ENCODE data around the gene DUSP7.

- TF ChIP-seq, protein P1, sequence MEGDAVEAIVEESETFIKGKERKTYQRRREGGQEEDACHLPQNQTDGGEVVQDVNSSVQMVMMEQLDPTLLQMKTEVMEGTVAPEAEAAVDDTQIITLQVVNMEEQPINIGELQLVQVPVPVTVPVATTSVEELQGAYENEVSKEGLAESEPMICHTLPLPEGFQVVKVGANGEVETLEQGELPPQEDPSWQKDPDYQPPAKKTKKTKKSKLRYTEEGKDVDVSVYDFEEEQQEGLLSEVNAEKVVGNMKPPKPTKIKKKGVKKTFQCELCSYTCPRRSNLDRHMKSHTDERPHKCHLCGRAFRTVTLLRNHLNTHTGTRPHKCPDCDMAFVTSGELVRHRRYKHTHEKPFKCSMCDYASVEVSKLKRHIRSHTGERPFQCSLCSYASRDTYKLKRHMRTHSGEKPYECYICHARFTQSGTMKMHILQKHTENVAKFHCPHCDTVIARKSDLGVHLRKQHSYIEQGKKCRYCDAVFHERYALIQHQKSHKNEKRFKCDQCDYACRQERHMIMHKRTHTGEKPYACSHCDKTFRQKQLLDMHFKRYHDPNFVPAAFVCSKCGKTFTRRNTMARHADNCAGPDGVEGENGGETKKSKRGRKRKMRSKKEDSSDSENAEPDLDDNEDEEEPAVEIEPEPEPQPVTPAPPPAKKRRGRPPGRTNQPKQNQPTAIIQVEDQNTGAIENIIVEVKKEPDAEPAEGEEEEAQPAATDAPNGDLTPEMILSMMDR (IDR thresholded peaks at IDR 0.05) = no peak
- TF ChIP-seq, protein P2, sequence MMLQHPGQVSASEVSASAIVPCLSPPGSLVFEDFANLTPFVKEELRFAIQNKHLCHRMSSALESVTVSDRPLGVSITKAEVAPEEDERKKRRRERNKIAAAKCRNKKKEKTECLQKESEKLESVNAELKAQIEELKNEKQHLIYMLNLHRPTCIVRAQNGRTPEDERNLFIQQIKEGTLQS (CRISPR knock-in tag; conservative IDR thresholded peaks at IDR 0.05) = no peak
- no peak for TF ChIP-seq KAT7 (CRISPR knock-in tag; IDR thresholded peaks at IDR 0.05; ENCODE audit: borderline replicate concordance)
- no peak for TF ChIP-seq ESRRA (CRISPR knock-in tag; IDR thresholded peaks at IDR 0.05; ENCODE audit: borderline replicate concordance)
- no peak for TF ChIP-seq FOXP1 (CRISPR knock-in tag; IDR thresholded peaks at IDR 0.05; ENCODE audit: borderline replicate concordance)
- TF ChIP-seq ZBTB43 (CRISPR knock-in tag; IDR thresholded peaks at IDR 0.05) = no peak
- TF ChIP-seq, protein P3, sequence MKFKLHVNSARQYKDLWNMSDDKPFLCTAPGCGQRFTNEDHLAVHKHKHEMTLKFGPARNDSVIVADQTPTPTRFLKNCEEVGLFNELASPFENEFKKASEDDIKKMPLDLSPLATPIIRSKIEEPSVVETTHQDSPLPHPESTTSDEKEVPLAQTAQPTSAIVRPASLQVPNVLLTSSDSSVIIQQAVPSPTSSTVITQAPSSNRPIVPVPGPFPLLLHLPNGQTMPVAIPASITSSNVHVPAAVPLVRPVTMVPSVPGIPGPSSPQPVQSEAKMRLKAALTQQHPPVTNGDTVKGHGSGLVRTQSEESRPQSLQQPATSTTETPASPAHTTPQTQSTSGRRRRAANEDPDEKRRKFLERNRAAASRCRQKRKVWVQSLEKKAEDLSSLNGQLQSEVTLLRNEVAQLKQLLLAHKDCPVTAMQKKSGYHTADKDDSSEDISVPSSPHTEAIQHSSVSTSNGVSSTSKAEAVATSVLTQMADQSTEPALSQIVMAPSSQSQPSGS (CRISPR knock-in tag; IDR thresholded peaks at IDR 0.05; ENCODE audit: borderline replicate concordance, low read depth) = no peak
- no peak for TF ChIP-seq NR2C2 (CRISPR knock-in tag; IDR thresholded peaks at IDR 0.05)
- TF ChIP-seq IRF2 (CRISPR knock-in tag; IDR thresholded peaks at IDR 0.05; ENCODE audit: borderline replicate concordance, low read depth) = no peak
- TF ChIP-seq, protein P4, sequence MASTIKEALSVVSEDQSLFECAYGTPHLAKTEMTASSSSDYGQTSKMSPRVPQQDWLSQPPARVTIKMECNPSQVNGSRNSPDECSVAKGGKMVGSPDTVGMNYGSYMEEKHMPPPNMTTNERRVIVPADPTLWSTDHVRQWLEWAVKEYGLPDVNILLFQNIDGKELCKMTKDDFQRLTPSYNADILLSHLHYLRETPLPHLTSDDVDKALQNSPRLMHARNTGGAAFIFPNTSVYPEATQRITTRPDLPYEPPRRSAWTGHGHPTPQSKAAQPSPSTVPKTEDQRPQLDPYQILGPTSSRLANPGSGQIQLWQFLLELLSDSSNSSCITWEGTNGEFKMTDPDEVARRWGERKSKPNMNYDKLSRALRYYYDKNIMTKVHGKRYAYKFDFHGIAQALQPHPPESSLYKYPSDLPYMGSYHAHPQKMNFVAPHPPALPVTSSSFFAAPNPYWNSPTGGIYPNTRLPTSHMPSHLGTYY (CRISPR knock-in tag; IDR thresholded peaks at IDR 0.05) = no peak
Observed at GRCh38 chr3:52036222-52036694, 20.1 kb downstream of the DUSP7 start.

Measured in WTC11 (cell line).